ENCODE measurements around the gene PTPRH.
"Not testable (repeated sequence)": the region's sequence is repeated elsewhere in the genome, so short reads cannot be mapped to it uniquely, and the experiment has no call there.

Gene PTPRH

DNA sequence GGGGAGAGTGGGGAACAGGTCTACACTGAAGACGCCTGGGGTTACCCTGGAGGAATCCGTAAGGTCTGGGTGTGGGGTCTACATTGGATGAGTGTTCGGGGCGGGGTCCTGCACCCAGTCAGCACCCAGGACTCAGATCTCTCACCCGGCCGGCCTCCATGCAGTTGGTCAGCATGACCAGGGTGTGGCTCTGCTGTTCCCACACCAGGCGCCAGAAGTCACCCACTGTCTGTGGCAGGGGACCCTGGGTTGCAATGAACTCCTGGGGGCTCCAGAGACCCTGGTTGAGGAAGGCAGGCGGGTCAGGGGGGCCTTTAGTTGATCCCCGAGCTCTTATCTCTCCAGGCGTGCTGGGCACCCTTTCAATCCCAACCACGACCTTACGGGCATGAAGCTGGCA lies 23.2 kb downstream of the PTPRH start:
- no peak for DNase-seq (ENCODE audit: low read depth in 3 of 3, low spot score in 1 of 3)

- DNase-seq (ENCODE audit: low read depth in 3 of 3, low spot score in 1 of 3) = no peak
Observed at GRCh38 chr19:55181740-55182139, 27.6 kb downstream of the PTPRH start.

- peak in 2 of 3 donors; percentile 16 to 68 for DNase-seq (ENCODE audit: low read depth in 3 of 3, low spot score in 1 of 3)
Observed at GRCh38 chr19:55179606-55180484, 29.5 kb downstream of the PTPRH start, which contains the start of gene SYT5. TSS of gene SYT5 (minus strand) at chr19:55180289. CDS start at chr19:55179041, 1,248 bp downstream.

- peak; percentile 72 to 85 (median 77) for DNase-seq (ENCODE audit: low read depth in 3 of 3, low spot score in 1 of 3)
Observed at GRCh38 chr19:55178781-55179599, 30.3 kb downstream of the PTPRH start.

DNA sequence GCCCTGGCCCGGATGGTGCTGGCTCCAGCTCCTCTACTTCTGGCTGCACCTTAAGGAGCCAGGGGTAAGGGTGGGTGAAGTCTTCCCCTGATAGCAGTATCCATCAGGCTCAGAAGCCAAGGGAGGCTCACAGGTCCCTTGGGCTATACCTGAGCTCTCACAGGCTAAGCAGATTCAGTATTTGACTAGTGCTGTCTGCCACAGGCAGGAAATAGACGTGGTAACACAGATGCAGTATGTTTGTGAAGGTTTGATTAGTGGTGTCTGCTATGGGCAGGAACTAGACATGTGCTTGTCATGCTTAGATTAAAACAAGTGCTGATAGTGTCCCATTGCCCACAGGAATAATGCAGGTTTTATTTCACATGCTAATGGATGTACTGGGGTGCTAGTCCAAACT lies 33.2 kb downstream of the PTPRH start:
- DNase-seq (ENCODE audit: low read depth in 3 of 3, low spot score in 1 of 3) = no peak

DNA sequence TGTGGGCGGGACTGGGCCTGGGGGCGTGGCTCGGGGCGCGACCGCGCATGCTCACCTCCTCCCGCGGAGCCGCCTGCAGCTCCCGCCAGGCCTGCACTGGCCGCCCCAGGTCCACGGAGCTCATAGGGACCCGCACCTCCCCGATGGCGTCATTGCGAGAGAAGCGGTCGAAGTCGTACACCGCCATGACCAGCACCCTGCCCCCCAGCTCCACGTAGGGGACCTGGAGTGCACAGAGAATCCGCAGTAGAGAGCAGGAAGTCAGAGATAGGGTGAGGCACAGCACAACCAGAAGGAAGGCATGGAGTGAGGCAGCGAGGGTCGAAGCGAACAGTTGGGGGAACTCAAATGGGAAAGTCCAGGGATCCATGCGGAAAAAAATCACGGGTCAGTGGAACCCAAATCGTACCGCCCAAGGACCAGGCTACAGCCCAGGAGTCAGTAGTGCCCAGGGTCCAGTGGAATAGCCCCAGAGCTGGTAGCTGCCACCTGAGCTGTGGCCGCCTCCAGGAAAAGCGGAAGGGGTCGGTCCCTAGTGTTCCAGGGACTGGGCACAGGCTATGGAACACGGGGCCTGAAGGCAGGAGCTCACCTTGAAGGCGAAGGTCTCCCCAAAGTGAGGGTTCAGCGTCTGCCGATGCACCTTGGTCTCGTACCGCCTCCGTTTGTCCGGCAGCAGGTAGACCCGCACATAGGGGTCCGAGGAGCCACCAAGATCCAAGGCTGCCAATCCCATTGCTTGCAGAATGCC lies 34.0 kb downstream of the PTPRH start:
- DNase-seq (ENCODE audit: low read depth in 3 of 3, low spot score in 1 of 3) = no peak

DNA sequence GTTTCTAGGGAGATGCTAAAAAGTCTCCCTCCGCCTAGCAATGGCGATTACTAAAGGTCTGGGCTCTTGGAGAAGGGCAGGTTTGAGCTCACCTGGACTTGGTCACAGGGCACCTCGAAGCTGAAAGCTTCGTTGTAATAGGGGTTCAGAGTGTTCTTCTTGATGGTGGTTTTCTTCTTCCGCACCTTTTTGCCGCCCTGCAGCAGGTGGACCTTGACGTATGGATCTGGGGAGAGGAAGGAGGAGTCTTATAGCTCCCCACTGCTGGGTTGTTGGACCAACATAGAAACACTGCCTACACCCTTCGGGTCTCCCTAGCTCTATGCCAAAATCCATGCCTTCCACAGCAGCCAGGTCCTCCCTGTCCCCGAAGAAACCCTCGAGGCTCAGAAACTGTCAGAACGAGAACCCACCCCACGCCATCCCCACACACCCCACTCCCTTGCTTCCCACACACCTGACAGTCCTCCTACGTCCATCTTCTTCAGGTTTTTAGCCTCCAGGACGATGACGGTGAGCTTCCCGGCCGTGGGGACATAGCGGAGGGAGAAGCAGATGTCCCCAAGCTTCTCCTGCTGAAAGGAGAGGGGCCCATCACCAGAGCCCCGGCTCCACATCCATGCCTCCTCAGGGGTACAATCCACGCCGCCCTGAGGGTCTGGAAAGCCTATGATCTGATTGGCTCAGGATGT lies 34.7 kb downstream of the PTPRH start:
- DNase-seq (ENCODE audit: low read depth in 3 of 3, low spot score in 1 of 3) = no peak

GRCh38 chr19:55173714-55174409 lies 35.4 kb downstream of the PTPRH start:
- DNase-seq (ENCODE audit: low read depth in 3 of 3, low spot score in 1 of 3) = no peak

DNA sequence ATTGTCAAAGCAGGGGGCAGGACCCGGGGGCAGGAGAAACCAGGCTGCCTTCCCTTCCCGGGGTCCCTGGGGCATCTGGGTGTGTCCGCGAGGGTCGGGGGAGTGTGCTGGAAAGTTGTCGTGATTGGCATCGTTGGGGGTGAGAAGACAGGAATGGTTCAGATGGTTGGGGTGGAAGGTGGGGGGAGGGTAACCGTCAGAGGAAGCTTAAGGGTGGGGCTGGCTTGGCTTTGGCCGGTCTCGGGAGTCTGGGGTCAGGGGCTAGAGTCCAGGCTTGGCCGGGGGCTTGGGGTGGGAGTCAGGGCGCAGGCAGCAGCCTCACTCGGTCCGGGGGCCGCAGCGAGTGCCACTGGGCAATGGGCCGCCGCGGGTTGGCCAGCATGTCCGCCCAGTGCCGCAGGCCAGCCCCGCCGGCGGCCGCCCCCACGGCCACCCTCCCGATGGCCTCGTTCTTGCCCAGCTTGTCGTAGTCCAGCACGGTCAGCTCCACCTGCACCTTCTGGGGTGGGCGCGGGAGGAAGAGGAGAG lies 36.1 kb downstream of the PTPRH start:
- no peak for DNase-seq (ENCODE audit: low read depth in 3 of 3, low spot score in 1 of 3)

- no peak for DNase-seq (ENCODE audit: low read depth in 3 of 3, low spot score in 1 of 3)
Observed at GRCh38 chr19:55172741-55173140, 36.6 kb downstream of the PTPRH start.

GRCh38 chr19:55172318-55172717 lies 37.0 kb downstream of the PTPRH start:
- DNase-seq (ENCODE audit: low read depth in 3 of 3, low spot score in 1 of 3) = not testable (repeated sequence)

DNA sequence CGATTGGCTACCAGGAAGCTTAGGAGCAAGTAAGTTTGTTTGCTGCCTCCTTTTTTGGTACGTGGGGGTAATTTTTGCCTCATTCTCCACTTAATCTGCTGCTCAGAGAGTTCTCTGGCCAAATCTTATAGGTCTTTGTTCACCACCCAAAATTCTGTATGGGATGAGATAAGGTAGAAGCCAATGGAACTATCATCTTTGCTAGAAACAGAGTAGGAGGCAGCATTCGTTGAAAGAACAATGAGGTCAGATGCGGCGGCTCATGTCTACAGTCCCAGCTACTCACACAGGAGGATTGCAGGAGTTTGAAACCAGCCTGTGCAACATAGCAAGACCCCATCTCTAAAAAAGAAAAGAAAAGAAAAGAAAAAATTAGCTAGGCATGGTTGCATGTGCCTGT lies 37.9 kb downstream of the PTPRH start:
- no peak for DNase-seq (ENCODE audit: low read depth in 3 of 3, low spot score in 1 of 3)

DNA sequence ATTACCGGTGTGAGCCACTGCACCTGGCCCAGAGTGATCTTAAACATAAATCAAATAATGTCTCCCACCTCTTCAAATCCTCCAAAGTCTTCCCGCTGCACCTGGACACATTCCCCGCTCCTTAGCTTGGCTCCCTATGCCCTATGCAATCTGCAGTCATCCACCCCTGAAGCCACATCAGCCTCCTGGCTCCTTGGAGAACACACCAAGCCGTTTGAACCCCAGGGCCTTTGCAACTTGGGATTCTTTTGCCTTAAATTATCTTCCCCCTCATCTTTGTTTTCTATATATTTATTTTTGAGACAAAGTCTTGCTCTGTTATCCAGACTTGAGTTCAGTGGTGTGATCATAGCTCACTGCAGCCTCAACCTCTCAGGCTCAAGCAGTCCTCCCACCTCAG lies 40.2 kb downstream of the PTPRH start:
- no peak for DNase-seq (ENCODE audit: low read depth in 3 of 3, low spot score in 1 of 3)

DNA sequence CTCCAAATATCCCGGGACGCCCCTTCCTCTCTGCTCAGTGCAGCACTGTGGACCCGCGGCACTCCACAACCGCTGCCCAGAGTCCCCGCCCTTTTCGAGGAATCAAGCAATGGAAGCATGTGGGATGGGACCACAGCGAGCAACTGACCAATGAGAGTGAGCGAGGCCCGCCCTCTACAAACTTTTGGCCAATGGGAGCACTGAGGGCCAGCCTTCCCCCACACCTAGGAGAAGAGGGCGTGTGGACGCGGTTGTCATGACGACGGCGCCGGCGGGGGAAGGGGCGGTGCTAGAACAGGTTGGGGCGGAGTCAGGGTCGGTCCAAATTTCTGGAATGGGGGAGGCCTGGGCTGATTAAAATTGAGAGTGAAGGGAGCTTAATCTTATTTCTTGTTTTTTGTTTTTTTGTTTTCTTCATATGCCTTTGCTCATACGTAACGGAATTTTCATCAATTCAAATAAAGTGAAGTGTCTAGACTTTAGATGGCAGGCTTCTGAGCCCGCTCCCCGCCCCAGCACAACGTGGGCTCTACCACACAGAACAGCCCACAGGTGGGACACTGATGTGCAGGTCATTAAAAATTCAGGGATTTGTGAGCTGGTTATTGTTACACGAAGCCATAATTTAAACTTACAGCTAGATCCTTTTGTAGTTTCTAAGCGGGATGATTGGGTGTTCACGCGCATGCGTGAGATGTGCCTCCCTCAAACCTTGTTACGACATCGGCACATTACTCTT lies 42.6 kb downstream of the PTPRH start, which contains the start of gene DNAAF3:
DNAAF3 (minus strand) TSS at position 84 of the 739 bp plus-strand sequence. CDS start 200 bp downstream, outside the sequence.
- peak in 1 of 3 donors; percentile 65 for DNase-seq (ENCODE audit: low read depth in 3 of 3, low spot score in 1 of 3)

DNA sequence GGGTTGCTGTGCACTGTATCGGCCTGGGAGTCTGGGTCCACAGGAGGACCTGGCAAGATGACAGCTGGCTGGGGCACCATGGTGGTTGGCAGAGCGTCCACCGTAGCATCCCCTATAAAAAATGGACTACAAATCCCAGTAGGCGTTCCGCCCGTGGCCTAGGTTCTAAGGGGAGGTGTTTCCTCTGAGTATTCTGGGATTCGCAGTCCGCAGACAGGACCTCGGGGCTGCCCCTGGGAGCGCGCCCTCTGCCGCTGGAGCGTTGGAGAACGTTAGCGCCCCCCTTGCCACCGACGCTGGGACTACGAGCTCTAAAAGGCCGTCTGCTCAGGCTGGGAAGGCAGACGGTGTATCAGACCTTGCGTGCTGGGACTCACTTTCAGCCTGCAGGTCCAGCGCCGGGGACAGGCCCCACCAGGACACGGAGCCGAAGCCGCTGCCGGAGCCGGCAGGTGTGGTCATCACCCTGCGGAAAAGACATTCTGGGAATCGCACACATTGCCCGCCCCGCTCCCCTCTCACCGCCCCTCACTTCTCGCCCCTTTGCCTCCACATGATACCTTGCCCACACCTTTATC lies 43.3 kb downstream of the PTPRH start:
- DNase-seq (ENCODE audit: low read depth in 3 of 3, low spot score in 1 of 3) = no peak

DNA sequence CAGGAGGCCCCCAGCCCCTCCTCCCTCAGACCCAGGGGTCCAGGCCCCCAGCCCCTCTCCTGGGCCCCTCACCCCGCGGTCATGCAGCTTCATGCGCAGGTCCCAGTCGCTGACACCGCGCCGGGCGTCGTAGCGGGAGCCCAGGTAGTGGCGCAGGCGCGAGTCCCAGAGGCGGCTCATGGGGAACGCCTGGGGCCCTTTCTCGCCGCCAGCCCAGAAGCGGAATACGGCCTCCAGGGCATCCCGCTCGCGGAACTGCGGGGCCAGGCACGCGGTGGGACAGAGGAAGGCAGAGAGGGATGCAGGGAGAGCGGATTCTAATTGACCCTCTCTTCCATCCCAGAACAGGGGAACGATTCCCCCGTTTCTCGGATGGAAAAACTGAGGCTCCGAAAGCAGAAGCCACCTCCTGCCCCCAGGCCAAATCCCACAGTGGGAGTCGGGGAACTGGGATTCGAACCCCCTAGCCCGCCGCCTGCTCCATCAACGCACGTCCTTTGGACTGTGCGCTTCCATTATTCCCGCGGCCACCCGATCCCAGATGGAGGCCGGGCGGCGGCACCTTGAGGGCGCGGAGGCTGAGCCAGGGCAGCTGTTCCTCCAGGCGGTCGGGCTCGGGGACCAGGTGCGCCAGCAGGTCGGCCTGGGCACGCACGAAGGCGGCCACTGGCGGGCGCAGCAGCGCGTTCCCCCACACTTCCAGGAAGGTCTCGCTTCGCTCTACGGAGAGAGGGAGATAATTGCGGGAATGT lies 47.6 kb downstream of the PTPRH start:
- DNase-seq (ENCODE audit: low read depth in 3 of 3, low spot score in 1 of 3) = no peak

- no peak for DNase-seq (ENCODE audit: low read depth in 3 of 3, low spot score in 1 of 3)
Observed at GRCh38 chr19:55160986-55161365, 48.3 kb downstream of the PTPRH start.

Measured in stimulated activated CD4-positive, alpha-beta T cell treated with anti-CD3 and anti-CD28 coated beads, TNF-alpha, amount 100 ng/mL, for 1 hour (primary cell).